HG02884 (cell line): ENCODE measurements around the gene RGP1.
A peak's percentile ranks its signal among the peaks of the same experiment; 100 is the strongest.

Experiments
- ATAC-seq: cut with Tn5 transposase; IDR thresholded peaks from one replicate; pipeline ENCODE4 v1.9.1; 2021; ENCODE audit warnings: mild to moderate bottlenecking, moderate library complexity; ENCODE audit not compliant: unreplicated experiment

RGP1 gene

DNA sequence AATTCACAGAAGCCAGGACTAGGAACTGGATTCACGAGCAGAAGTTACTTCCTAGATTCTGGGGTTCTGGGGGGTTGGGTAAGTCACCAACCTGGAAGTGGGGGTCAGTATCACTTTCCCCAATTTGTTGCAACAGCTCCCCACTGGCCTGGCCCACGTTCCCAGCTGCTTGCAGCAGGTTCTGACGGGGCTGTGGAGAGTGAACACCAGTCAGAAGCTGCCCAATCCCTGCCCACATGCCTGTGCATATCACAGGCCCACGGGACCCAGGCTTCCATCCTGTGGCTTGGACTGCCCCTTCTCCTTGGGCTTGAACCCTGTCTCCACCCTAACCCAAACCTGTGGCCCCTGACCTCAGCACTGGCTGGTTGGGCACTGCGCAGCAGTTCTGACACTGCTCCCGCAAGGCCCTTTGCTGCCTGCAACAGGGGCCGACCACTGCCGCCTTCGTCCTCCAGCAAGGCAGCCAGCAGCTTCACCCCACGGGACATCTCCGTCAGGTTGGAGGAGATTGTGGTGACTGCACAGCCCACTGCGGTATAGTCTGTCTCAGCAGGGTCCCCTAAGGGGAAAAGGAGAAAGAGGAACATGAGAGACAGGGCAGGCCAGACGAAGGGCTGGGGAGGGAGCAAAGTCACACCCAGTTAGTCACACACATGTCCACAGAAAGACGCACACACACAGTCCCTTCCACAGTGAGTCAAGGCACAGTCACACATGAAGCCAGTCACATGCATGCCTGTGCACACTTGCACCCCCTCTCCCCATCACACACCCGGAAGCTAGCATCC is 30.2 kb upstream of the RGP1 start:
- ATAC-seq: no peak

DNA sequence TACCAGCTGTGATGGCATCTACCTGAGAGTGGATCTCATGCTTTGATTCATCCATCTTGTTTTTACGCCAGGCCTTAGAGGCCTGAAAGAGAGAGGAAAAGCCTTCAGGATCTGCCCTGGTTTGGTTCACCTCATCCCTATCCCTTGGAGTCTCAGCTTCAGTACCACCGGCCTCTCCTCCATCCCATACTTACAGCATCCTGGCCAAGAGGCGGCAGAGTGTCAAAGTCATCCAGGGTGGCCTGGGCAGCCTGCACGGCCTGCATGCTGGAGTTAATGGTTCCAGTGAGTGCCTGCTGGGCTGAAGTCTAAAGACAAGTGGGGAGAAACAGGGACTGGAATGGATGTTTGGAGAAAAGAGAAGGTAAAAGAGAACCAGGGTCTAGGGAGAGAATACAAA is 29.5 kb upstream of the RGP1 start:
- ATAC-seq: no peak

DNA sequence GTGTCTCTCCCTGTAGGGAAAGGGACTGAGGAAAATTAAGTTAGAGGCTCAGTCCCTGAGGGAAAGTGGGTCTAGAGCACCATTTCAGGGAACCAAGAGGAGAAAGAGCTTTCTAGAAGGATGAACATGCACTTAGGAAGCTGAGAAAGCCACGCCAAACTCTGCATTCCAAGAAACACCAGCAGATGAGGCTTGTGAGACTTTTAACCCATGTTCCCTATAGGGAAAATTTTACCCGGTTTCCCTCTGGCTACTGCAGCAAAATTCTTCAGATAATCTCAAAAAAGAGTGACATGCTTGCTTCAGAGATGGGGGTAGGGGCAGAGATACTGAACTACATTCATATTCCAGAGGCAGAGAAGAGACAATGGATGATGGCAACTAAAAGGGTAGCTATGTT is 25.7 kb upstream of the RGP1 start:
- ATAC-seq: no peak

DNA sequence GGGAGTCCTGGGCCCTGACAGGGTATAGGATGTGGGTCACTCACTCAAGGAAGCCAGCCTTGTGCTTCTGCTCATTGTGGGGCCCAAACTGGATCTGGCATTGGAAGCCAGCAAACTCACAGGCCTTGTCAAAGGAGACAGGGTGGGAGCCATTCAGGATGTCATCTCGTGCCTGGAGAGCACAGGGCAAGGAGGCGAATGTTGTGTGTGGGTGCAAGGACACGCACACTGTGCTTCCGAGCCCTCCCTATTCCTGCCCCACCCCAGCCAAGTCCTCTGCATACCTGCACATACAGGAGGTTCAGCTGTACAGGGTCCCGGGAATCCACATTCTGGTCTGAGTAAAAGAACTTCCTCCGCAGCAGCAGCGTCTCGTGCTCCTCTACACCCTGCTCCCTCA is 25.2 kb upstream of the RGP1 start:
- ATAC-seq: no peak

DNA sequence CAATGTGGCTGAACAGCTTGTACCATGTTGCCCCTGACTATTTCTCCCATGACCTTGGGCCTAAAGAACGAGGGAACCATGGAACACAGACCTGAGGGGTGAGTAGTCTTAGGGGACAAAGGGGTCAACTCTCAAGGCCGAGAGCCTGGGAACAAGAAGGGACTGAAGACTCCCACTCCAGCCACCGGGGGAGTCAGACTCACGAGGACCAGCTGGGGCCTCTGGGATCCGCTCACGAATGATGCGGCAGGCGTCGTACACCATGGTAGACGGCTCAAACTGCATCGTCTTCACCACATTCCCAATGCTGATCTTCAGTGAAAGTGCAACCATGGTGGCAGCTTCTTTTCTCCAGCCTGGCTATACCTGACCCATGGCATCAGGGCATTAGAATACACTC is 23.7 kb upstream of the RGP1 start:
- ATAC-seq: no peak

DNA sequence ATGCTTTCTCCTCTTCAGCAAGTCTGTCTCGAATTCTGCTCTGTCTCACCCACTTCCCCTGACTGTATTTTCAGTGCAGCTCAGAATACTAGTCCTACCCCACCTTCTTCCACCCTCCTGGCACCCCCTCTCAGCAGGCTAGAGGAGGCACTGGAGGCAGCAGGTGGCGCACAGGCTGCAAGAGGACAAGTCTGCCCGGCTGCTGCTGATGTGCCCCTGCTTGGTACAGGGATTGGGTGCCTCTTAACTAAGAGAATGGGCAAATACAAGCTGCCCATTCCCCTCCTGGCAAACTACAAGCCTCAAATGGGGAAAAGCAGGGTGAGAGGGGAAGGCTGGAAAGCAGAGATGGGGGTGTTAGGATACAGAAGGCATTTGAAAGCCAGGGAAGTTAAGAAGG is 22.2 kb upstream of the RGP1 start:
- no peak for ATAC-seq

DNA sequence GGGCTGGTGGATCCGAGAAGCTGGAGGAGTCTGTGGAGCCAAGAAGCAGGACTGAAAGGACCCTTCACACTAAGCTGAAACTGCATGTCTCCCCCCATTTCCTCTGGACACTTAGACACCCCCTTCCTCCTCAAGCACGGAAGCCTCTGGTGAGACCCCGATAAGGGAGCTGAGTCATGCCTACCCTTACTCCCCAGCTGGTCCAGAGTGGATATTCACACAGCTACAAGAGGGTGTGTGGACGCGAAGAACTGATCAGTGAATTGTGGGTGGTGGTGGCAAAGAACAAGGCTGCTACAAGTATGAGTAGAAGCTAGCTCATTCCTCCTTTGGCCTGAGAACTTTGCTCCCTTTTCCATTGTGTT is 21.4 kb upstream of the RGP1 start:
- no peak for ATAC-seq

DNA sequence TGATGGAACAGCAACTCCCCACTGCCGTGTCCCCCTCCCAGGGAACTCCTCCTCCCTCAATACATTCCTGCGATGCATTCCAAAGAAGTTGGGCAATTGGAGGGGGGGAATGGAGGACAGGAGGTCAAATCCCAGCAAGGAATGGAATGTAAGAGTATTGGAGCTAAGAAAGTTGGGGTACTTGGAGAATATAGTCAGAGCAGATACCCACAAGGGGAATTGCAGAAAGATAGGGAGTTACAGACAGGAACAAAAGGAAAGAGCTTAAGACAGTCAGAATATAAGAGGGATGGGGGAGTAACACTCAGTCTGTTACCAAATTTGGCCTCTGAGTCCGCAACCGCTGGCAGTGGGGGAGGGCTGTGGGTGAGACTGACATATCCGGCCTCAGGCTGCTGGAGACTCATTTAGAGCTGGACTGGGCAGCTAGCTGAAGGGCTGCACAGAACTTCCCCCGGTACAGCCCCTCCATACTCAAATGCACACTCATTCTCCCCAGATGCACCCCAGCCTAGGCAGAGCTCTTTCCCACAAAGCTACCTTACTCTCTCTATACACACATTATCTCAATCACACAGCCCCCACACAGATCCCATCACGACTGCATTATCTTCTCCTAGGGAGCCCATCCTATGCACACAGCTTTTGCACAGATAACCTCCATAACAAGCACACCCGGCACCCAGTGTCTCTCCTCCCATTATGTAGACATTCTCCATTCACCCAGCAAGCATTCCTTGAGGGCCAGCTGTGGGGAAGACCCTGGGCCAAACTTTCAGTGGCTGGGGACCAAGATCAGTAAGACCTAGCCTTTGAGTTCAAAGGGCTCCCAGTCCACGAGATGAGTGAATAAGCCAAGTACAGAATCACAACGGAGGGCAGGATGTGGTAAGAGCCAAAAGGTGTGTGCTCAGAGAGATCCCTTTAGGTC is 20.8 kb upstream of the RGP1 start:
- ATAC-seq: no peak

DNA sequence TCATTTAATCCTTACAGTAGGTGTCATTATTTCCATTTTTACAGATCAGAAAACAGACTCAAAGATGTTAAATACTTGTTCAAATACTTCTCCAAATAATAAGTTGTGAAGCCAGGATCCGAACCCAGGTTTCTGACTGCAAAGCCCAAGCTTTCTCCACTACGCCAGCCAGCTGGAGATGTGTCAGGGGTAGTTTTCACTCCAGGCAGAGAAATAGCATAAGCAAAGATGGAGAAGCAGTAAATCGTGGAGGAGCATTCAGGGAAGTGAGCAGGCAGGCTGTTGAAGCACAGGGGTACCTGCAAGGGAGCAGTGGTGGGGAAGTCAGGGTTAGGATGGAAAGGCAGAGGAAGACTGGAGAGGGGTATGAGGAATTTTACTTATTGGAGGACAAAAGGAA is 20.0 kb upstream of the RGP1 start:
- no peak for ATAC-seq

DNA sequence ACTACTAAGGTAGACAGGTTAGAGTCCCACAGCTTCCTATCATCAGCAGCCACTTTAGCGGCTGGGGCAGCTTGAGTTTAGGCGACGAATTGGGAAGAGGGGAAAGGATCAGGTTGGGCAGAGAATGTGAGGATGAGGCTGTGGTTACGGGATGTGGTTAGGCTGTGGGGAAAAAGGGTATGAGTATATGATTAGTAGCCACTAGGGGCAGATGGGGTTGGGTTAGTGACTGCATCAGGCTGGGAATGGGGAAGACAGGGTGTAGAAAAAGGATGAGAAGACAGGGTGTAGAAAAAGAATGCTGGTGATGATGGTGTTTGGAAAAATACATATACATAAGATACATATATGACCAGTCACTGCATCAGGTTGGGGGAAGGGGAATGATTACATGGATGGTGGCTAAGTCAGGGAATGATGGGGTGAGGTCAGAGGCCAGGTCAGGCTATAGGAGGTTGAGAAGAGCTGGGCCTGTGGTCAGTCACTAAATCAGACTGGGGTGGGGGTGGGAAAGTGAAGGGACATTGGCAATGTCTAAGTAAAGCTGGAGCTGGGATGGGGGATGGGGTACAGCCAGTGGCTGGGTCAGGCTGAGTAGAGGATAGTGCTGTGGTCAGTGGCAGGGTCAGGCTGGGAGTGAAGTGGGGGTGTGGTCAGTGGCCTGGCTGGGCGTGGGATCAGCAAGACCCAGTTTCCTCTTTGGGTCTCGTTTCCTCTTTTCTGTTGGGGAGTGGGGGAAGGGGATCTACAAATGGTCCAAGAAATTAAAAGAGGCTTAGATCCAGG is 19.2 kb upstream of the RGP1 start:
- ATAC-seq: no peak

DNA sequence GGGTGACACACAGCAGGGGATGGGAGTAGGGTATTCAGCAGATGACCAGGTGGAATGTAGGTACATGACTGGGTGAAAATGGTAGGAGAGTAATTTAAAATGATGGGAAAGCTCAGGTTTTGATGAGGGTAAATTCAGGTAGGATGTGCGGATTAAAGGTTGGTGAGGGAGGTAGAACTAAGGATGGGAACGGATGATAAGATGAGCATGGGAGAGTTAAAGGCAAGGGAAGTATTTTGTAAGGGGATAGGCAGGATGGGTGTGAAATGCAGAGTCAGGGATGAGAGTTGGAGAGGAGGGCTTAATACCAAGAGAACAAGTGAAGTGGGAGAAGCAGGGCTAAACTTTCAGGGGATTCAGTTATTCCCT is 18.6 kb upstream of the RGP1 start:
- no peak for ATAC-seq

DNA sequence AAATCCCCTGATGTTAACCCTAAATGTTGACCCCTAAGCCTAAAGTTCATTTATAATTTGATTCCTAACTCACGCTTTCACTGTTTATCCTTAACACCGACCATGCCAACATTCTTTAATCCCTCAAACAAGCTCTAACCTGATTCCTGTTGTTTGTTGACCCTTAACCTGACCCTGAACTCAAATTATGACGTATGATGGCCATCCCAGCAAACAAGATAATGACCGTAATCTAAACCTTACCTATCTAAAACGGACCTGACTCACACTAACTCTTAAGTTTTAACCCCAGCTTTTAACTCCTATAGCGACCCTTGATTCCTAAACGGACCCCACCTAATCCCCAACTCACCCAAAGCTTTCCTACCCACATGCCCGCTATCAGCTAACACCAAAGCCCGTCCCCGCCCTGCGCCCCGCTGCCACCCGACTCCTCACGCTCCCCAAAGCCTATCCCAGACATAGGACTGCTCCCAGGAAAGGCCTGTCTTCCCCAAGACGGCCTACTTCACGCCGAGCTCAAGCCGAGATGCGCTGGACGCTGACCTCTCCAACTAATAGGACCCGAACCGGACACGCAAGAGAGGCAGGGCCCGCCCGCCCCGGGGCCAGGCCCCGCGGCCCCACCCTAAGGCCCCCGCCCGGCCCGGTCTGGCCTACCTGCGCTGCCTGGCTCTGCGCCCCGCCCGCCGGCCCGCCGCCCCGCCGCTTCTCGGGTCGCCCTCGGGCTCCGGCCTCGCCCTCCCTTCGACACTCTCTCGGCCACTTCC is 17.5 kb upstream of the RGP1 start:
- ATAC-seq: no peak

DNA sequence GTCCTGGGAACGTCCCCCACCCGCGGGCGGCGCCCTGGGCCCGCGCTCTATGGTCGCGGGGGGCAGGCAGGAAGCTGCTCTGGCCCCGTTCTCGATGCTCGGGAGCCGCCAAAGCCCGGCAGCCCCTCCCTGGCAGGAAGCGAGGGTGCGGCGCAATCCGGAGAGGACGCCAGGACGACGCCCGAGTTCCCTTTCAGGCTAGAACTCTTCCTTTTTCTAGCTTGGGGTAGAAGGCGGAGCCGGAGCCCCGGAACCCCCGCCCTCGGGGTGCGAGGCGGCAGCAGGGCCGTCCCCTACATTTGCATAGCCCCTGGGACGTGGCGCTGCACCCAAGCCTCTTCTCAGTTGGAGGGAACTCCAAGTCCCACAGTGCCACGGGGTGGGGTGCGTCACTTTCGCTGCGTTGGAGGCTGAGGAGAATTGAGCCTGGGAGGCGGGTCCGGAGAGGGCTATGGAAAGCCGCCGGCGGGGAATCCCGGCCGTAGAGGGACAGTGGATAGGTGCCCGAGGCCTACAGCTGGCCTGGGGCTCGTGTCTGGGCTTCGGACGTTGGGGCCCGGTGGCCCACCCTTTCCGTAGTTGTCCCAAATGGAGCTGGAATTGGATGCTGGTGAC is 16.8 kb upstream of the RGP1 start, which contains the start of the genes CREB3 and TLN1:
TSS of gene CREB3 (plus strand) at position 482 of the 615 bp plus-strand sequence. CDS start at position 589, 107 bp downstream.
TSS of gene TLN1 (minus strand) at position 11 of the 615 bp plus-strand sequence. CDS start 6,501 bp downstream, outside the sequence.
- ATAC-seq: peak; percentile 74

DNA sequence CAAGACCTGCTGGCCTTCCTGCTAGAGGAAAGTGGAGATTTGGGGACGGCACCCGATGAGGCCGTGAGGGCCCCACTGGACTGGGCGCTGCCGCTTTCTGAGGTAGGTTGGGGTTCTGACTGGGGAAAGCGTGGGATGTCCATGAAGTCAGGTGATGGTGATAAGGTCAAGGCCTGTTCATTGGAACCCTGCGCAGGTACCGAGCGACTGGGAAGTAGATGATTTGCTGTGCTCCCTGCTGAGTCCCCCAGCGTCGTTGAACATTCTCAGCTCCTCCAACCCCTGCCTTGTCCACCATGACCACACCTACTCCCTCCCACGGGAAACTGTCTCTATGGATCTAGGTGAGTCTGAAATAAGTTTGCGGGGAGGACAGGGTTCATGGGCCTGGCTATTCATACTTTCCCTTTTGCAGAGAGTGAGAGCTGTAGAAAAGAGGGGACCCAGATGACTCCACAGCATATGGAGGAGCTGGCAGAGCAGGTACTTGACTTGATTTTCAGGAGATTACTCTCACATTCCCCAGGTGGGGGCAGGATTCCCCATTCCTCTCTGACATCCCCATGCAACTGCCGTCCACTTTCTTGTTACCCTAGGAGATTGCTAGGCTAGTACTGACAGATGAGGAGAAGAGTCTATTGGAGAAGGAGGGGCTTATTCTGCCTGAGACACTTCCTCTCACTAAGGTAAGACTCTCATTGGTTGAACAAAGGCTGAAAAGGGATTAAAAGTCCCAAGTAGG is 16.1 kb upstream of the RGP1 start:
- ATAC-seq: peak; percentile 7

DNA sequence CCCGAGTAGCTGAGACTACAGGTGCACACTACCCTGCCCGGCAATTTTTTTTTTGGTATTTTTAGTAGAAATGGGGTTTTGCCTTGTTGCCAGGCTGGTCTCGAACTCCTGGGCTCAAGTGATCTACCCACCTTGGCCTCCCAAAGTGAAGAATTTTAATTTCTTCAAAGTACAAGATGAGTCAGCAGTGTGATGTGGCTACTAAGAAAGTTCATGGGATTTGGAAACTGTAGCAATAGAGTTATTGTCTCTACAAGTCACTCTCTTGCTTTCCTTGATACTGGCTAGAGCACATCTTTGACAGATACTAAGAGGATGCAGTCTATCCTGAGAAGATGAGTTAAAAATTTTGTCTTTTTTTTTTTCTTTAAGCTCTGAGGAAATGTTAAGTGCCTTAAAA is 15.0 kb upstream of the RGP1 start:
- ATAC-seq: no peak

DNA sequence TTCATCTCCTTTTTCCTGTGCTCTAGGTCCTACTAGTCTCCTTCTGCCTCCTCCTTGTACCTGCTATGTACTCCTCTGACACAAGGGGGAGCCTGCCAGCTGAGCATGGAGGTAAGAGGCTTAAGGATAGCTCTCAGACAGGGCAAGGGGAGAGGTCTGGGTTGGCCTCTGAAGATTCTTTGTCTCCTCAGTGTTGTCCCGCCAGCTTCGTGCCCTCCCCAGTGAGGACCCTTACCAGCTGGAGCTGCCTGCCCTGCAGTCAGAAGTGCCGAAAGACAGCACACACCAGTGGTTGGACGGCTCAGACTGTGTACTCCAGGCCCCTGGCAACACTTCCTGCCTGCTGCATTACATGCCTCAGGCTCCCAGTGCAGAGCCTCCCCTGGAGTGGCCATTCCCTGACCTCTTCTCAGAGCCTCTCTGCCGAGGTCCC is 12.9 kb upstream of the RGP1 start:
- ATAC-seq: no peak

DNA sequence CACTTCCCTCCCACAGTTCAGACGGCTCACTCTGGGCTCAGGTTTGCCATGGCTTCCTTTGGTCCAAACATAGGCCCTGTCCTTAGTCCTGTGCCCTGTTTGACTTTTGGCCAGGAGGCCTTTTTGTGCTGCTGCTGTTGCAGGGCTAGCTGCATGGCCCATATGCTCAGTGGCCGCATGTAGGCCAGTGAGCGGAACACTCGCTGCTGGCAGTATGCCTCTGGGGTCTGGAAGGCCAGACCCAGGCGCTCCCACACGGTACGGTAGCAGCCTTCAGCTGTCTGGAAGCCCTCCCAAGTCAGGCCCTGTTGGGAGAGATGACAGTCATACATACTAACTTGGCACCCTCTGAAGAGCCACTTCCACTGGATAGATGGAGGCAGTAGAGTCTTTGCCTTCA is 11.9 kb upstream of the RGP1 start:
- no peak for ATAC-seq

DNA sequence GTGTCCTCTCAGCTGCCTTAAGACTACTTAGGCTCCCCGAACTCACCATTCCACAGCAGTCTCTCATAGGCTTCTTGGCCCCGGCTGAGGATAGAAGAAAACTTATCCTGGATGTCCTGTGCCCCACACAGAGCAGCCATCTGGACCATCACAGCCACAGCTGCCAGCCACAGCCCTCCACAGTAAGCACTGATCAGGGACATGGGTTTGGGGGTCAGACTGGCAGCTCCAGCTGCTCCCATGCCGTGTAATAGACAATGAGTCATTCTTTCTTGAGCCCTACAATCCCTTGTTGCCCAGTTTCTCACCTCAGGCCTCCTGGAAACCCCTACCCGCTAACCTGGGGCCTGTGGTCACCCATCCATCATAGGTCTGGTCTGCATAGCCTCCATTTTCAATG is 10.9 kb upstream of the RGP1 start:
- ATAC-seq: no peak

DNA sequence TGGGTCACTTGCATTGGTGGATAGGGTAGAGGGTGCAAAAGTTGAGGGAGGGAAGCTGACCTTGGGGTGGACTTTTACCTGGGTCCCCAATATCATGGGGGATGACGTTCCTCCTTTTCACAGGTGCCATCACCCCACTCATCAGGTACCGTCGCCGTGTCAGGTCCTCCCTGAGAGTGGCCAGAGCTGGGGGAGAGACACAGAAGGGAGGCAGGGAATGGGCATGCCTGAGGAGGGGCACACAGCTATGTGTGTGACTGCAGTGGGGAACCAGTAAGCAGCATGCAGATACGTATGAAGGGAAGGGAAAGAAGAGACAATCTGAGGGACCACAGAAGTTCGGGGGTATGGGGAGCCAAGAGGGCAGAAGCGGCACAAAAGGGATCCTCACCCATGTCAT is 10.2 kb upstream of the RGP1 start:
- ATAC-seq: no peak
